GM19043 (cell line): ENCODE data around the gene DUSP21.
A peak's percentile ranks its signal among the peaks of the same experiment; 100 is the strongest.
"Not testable (repeated sequence)": the region's sequence is repeated elsewhere in the genome, so short reads cannot be mapped to it uniquely, and the experiment has no call there.

Experiments
- ATAC-seq: cut with Tn5 transposase; IDR thresholded peaks from one replicate; pipeline ENCODE4 v1.9.1; 2021; ENCODE audit warnings: low read depth; ENCODE audit not compliant: unreplicated experiment

The DUSP21 gene

DNA sequence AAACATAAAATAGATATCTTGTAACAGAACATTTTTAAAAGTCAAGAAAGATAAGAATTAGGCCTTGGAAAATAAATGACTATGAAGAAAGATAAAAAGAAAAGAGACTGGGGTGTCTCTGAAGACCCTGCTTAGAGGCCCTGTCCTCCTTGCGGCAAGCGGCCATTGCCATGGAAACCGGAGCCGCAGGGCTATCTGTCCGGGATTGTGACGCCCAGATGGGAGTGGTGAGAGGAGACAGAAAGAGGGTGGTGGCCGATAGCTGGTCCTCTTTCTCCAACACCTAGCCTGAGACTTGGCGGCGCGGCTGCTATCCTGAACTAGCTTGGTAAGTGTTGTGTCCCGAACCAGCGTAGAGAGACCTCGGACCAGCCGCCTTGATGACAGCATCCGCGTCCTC is at the start of gene DUSP21:
Gene DUSP21 (plus strand): TSS at position 269 of the 400 bp plus-strand sequence. CDS start 112 bp downstream, at position 381.
- ATAC-seq: no peak

DNA sequence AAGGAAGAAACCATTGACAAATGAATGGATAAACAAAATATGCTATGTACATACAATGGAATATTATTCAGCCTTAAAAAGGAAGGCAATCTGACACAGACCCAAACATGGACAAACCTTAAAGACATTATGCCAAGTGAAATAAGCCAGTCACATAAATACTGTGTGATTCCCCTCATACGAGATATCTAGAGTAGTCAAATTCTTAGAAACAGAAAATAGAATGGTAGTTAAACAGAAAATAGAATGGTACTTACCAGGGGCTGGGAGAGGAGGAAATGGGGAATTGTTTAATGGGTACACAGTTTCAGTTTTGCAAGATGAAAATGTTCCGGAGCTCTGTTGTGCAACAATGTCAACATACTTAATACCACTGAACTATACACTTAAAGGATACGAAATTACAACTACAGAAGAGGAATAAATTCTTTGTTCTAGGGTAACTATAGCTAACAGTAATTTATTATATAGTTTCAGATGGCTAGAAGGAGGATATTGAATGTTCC is 47.8 kb upstream of the DUSP21 start:
- ATAC-seq: no peak

DNA sequence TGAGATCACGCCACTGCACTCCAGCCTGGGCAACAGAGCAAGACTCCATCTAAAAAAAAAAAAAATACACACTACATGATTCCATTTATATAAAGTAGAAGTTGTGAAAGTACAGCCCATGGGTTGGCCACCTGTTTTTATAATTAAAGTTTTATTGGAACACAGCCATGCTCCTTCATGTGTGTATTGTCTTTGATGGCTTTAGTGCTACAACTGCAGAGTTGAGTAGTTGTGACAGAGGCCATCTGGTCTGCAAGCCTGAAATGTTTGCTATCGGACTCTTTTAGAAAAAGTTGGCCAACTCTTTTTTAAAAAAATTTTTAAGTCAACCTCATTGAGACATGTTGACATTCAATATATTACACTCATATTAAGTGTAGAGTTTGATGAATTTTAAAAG is 41.2 kb upstream of the DUSP21 start:
- no peak for ATAC-seq

DNA sequence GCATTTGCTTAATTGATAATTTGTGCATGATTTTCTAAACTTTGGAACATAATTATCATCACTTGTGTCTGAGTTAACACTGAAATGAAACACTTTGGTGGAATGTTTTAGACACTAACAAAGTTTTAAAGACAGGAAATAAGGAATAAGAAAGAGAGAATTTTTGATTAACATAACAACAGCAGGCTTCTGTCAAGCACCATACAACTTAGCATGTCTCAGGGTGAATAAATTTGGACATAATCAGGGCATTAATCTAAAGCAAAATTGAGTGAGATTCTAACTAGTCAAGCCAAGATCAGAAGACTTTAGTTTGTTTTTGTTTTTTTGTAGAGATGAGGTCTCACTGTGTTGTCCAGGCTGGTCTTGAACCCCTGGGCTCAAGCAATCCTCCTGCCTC is 28.1 kb upstream of the DUSP21 start:
- ATAC-seq: no peak

DNA sequence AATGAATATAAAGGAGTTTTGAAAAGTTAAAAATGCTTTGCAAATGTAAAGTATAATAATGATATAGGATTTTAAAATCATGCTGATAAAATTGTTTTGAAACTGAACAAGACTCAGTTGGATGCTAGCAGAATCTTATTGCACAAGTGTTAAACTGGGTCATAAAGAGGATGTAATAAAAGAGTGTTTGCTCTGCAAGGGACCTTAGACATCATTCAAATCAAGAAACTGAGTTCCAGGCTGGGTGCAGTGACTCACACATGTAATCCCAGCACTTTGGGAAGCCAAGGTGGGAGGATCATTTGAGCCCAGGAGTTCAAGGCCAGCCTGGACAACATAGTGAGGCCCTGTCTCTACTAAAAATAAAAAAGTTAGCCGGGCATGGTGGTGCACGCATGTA is 27.5 kb upstream of the DUSP21 start:
- no peak for ATAC-seq

DNA sequence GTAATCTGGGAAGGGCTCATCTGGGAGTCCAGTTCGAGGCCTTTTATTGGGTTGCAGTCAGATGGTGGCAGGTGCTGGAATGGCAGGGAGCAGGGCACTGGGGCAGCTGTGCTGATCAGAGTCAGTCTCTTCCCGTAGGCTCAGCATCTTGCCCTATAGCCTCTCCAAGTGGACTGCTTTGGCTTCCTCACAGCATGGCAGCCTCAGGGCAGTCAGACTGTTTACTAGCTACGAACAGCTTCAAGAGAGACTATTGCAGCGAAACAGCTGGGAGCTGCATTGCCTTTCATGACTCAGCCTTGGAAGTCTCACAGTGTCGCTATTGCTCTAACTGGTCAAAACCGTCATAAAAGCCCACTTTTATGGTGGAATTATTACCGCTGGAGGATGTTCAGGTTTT is 26.8 kb upstream of the DUSP21 start:
- no peak for ATAC-seq

DNA sequence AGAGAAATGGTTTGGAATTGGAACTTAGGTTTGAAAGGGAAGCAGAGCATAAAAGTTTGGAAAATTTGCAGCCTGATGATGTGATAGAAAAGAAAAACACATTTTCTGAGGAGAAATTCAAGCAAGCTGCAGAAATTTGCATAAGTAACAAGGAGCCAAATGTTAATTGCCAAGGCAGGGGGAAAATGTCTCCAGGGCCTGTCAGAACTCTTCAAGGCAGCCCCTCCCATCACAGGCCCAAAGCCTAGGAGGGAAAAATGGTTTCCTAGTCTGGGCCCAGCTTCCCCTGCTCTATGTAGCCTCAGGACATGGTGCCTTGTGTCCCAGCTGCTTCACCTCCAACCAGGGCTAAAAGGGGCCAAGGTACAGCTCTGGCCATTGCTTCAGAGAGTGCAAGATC is 21.2 kb upstream of the DUSP21 start:
- no peak for ATAC-seq

DNA sequence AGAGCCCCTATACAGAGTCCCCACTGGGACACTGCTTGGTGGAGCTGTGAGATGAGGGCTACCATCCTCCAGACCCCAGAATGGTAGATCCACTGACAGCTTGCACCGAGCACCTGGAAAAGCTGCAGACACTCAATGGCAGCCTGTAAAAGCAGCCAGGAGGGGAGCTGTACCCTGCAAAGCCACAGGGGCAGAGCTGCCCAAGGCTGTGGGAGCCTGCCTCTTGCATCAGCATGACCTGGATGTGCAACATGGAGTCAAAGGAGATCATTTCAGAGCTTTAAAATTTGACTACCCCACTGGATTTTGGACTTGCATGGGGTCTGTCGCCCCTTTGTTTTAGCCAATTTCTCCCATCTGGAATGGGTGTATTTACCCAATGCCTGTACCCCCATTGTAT is 20.6 kb upstream of the DUSP21 start:
- ATAC-seq: not testable (repeated sequence)

DNA sequence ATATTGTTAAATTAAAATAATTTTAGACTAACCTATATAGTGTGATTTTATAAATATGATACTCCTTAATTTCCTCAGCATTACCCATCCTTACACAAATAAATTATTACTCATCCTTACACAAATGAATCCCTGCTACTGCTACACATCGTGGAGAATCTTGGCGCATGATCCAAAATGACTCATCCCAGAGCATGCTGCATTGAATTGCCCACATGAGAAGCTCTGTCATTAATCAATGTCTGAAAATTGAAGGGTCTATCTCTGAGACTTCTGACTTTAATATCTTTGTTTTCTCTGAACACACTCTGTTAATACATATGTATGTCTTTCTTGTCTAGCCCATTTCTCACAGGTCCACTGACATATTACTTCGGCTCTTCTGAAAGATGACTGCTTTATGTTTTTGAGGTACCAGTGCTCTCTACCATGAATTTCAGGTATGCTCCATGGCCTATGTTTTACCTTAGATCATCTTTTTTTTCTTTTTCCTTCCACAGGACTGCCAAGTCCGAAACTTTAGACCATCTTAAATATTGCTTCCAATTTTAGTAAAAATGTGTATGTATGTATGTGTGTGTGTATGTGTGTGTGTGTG is 15.7 kb upstream of the DUSP21 start:
- no peak for ATAC-seq

DNA sequence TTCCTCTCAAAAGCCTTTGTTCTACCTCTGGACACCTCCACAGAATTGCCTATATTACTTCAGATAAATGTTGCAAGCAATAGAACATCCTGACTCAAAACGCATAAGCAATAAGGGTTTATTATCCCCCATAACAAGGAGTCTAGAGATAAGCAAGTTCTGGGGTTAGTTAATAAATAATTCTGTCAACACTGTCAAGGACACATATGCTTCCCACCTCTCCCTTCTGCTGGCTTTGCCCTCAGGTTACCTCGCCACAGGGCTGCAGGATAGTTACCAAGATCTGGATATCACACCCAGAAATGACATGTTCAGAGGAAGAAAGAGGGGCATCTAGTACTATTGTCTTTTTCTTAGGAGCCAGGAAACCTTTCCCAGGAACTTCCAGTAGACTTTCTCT is 14.0 kb upstream of the DUSP21 start:
- no peak for ATAC-seq

DNA sequence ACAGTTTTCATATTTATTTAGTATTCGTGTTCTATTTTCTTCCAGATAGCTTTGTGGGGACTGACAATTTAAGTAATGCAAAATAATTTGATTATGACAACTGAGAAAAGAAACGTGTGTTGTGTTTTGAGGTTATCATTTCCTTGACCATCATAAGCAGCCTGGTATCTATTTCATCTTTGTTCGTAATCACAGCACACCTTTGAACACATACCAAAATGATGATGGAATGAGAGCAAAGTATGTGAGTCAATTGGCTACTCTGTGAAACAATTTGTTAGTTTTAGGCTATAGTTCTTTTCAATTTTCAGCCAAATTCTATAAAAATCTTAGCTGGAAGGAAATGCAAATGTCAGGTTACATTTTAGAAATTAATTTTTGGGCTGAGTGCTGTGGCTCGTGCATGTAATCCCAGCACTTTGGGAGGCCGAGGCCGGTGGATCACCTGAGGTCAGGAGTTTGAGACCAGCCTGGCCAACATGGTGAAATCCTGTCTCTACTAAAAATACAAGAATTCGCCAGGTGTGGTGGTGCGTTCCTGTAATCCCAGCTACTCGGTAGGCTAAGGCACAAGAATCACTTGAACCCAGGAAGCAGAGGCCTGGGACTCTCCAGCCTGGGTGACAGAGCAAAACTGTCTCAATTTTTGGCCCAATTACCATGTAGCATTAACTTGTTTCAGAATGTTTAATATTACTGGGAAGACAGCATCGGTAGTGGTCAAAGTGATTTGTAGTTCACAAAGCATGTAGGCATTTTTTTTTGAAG is 1.1 kb upstream of the DUSP21 start:
- ATAC-seq: no peak

DNA sequence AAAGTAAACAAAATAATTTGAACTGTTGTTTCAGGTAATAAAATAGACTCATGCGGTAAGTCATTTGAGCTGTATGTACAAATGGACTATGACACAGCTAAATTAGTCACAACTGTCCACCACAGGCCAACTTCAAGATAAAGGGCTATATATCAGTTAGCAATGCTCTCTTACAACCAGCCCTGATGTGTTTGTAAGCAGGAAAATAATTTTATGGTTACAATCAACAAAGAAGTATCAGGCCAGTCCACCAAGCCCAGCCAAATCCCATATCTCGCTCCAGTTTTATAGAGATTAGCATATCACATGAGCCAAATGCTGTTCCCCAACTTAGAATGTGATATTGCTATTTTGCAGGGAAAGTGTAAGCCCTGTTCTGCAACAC is 511 bp upstream of the DUSP21 start:
- ATAC-seq: no peak

DNA sequence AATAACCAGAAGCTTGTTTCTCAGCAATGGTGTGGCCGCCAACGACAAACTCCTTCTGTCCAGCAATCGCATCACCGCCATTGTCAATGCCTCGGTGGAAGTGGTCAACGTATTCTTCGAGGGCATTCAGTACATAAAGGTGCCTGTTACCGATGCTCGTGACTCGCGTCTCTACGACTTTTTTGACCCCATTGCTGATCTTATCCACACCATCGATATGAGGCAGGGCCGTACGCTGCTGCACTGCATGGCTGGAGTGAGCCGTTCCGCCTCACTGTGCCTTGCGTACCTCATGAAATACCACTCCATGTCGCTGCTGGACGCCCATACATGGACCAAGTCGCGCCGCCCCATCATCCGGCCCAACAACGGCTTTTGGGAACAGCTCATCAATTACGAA is 383 bp downstream of the DUSP21 start:
- no peak for ATAC-seq

DNA sequence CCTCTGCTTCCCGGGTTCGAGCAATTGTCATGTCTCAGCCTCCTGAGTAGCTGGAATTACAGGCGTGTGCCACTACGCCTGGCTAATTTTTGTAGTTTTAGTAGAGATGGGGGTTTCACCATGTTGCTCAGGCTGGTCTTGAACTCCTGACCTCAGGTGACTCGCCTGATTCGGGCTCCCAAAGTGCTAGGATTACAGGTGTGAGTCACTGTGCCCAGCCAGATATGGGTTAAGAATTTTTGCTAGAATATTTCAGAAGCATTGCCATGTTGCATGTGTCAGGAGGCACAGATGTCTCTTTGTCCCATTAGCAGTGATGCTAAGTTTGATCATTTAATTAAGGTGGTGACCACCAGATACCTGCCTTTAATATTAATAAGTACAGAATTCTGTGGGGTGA is 7.1 kb downstream of the DUSP21 start:
- ATAC-seq: not testable (repeated sequence)

DNA sequence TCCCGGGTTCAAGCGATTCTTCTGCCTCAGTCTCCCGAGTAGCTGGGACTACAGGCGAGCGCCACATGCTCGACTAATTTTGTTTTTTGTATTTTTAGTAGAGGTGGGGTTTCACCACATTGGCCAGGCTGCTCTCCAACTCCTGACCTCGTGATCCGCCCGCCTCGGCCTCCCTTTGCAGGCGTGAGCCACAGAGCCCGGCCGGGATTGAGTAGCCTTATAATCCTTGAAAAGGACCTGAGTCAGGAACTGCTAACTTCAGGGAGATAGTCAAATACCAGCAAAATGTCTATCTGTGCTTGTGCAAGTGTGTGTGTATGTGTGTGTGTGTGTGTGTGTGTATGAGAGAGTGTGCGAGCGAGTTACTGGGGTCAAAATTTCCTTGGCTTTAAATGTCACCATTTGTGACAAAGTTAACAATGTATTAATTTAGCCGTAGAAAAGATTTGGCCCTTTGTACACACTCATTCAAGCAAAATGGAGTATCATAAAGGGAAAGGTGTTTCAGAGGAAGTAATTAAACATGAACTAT is 27.4 kb downstream of the DUSP21 start:
- no peak for ATAC-seq

DNA sequence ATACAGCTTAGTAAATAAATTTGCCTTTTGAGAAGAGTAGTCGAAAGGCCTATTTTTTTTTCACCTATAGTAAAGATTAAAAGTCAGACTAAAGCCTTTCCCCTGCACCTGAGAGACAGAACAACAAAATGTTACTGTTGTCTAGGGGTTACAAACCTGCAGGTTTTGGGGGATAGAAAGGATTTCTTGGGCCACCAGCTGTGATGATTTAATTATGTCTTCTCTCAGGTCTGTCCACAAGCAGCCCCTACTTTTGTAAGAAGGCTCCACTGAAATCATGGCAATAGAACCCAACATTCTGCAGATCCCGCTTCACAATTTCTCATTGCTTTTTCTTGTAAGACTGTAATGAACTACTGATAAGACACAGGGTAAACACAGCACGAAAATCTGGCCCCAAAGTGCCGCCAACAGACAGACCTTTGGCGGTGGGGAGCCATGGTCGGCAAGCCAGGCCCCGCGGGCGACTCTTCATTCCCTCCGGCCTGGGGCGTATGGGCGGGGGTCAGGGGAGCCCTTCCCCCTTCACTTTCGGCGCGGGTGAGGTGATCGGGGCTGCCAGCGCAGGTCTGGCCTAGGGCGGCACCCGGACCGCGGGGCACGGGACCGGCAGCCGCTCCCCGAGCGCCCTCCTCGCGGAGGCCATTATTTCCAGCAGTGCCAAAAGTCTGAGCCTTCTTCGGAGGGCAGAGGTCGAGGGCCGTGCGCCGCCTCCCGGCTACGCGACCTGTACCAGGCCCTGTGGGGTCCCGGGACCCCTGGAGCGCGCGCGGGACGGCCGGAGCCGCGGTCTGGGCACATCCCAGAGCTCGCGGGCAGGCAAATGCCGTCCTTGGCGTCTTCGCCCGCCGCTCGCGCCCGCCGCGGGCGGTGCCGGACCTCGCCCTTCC is 28.4 kb downstream of the DUSP21 start:
- peak; percentile 15 for ATAC-seq

DNA sequence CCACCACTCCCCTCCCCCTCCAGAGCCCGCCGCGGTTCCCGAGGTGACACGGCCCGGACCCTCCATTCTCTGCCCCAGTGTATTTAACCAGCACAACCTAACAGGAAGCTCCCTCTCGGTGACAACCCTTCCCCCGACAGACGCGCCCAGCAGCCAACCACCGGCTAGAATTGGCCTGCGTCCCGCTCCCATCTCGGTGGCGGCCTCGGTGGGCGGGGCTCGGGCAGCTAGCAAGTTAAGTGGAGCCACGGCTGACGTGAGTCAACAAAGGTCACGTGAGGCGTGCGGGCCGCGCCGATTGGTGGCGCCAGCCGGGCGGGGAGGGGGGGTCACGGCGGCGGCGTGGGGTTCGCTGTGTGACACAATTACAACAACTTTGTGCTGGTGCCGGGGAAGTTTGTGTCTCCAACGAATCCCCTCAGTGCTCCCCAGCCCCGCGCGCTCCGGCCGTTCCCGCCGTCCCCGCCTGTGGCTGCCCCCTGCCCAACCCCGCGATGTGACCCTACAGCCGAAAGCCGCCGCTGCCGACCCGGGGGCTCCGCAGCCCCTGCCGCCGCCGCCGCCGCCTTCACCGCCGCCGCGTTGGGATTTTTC is 29.1 kb downstream of the DUSP21 start, which contains the start of gene KDM6A:
Gene KDM6A (plus strand): TSS at position 368 of the 594 bp plus-strand sequence. CDS start 364 bp downstream, outside the sequence.
- ATAC-seq: peak; percentile 88

DNA sequence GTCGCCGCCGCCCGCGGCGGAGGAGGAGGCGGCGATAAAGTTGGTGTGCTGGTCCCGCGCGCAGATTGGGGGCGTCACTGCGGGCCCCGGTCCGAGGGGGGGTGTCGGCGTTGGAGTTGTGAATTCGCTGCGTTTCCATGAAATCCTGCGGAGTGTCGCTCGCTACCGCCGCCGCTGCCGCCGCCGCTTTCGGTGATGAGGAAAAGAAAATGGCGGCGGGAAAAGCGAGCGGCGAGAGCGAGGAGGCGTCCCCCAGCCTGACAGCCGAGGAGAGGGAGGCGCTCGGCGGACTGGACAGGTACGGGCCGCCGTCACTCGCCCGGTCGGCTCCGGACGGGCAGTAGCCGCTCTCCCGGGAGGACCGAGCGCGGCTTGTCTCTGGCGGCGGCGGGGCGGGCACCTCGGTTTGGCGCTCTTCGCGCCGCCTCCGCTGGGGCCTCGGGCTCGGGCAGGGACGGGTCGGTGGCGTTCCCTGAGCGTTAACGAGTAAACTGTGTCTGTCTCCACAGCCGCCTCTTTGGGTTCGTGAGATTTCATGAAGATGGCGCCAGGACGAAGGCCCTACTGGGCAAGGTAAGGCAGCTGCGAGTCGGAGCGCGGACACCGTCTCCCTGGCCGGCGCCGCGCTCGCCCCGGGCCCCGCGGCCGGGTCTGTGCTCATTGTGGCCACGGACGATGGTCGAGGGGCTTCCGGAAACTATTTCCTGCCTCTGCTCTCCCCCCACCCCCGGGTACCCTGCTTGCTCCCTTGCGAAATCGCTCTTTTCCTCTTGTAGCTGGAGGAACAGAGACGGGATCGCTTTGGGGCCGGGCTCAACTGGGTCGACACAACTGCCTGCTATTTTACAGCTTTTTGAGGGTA is 29.8 kb downstream of the DUSP21 start:
- no peak for ATAC-seq

DNA sequence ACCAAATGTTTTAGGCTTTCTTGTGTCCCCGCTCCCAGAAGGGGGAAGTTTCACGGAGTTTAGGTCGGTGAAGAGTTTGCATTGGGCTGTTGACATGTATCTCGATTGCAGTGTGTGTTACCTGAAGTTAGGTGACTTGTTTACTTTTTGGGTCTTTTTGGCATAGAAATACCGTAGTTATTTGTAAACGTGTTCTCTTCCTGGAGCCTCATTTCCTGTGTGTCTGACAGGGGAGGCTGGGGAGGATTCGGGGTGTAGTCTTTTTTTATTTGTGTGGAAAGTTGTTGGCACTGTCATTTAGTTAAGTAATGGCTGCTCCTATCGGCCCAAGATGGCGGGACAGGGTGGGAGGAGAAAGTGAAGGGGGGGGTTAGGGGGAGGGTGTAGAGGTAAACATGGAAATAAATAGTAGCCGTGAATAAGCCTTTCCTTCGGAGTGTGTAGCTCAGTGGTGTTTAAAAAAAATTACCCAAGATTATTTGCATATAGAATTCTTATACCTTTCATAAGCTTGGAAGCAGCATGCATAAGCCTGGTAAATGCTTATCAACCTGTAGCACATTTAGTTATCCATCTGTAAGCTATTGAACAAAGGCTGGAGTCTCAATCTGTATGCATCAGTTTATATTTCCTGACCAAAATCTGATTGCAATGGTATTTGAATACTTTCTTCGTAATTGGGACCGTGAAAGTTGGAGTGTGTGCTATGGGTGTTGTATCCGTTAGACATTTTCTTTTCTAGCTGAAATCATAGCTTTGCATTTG is 30.8 kb downstream of the DUSP21 start:
- ATAC-seq: no peak
